ENCODE results near the gene PLEKHA4.

GRCh38 chr19:48890551-48890950 lies 22.1 kb upstream of the PLEKHA4 start:
- TF ChIP-seq REST (IDR thresholded peaks at IDR 0.05) (no peak), CTCF (IDR thresholded peaks at IDR 0.05; ENCODE audit: low read depth, low read length, missing input control) (no peak)

Data from liver (tissue), 2 donors.